Liver (tissue), 9 donors: ENCODE results near the gene PRR22. TPM values are rescaled to one million over a fixed set of nuclear protein-coding genes. Genes with fewer than 3 reads are reported as not detected.

ENCODE experiments used
- DNase-seq: peaks from one replicate; pipeline ENCODE4 v3.0.0-alpha.2; 2017; ENCODE audit warnings: low spot score
- H3K27ac ChIP-seq, 2 donors: one replicate each; pipeline ENCODE4 v1.7.0; 2013; ENCODE audit warnings: inconsistent platforms in 2 of 2, low read length in 2 of 2, control low read depth in 1 of 2, low read depth in 1 of 2, mild to moderate bottlenecking in 1 of 2
- H3K27me3 ChIP-seq, 4 donors: one replicate each; pipeline versions ENCODE4 v1.6.1 to v1.7.0; 2013; ENCODE audit warnings: low read length in 3 of 4, inconsistent platforms in 1 of 4, mild to moderate bottlenecking in 1 of 4, moderate library complexity in 1 of 4; ENCODE audit not compliant: control insufficient read depth in 4 of 4, insufficient read depth in 4 of 4
- H3K36me3 ChIP-seq, 4 donors: one replicate each; pipeline versions ENCODE4 v1.6.1 to v1.7.0; 2013; ENCODE audit warnings: low read length in 3 of 4, mild to moderate bottlenecking in 3 of 4, low read depth in 1 of 4, moderate library complexity in 1 of 4; ENCODE audit not compliant: control insufficient read depth in 4 of 4, insufficient read depth in 3 of 4
- H3K4me1 ChIP-seq, 4 donors: one replicate each; pipeline versions ENCODE4 v1.6.1 to v1.7.0; 2013; ENCODE audit warnings: low read length in 3 of 4, mild to moderate bottlenecking in 3 of 4, moderate library complexity in 1 of 4; ENCODE audit not compliant: control insufficient read depth in 4 of 4, insufficient read depth in 4 of 4
- H3K4me3 ChIP-seq, 3 donors: one replicate each; pipeline versions ENCODE4 v1.6.1 to v1.7.0; 2013; ENCODE audit warnings: low read length in 3 of 3, control low read depth in 1 of 3, low read depth in 1 of 3, mild to moderate bottlenecking in 1 of 3
- H3K9ac ChIP-seq, 2 donors: one replicate each; pipeline ENCODE4 v1.7.0; 2013; ENCODE audit warnings: low read length in 2 of 2, mild to moderate bottlenecking in 2 of 2, moderate library complexity in 2 of 2, control low read depth in 1 of 2, low read depth in 1 of 2
- H3K9me3 ChIP-seq, 4 donors: one replicate each; pipeline versions ENCODE4 v1.6.1 to v1.7.0; 2013; ENCODE audit warnings: low read length in 3 of 4; ENCODE audit not compliant: control insufficient read depth in 4 of 4
- ATF3 ChIP-seq: IDR thresholded peaks from 2 replicates; pipeline ENCODE4 v1.6.1; 2016; ENCODE audit warnings: antibody characterized with exemption
- CTCF ChIP-seq: fragments of 150-350 bp; IDR thresholded peaks from 2 replicates; pipeline ENCODE4 v1.5.1; 2017; ENCODE audit warnings: improper control_type of control experiment, low read depth, low read length; ENCODE audit not compliant: missing input control
- EGR1 ChIP-seq, 2 donors: IDR thresholded peaks; 2 replicates each; pipeline ENCODE4 v1.6.1; 2016 to 2018; ENCODE audit warnings: antibody characterized with exemption in 2 of 2, low read depth in 2 of 2
- FOXA1 ChIP-seq: IDR thresholded peaks from 2 replicates; pipeline ENCODE4 v1.6.1; 2016; ENCODE audit warnings: antibody characterized with exemption
- FOXA2 ChIP-seq: IDR thresholded peaks from 2 replicates; pipeline ENCODE4 v1.6.1; 2016; ENCODE audit warnings: antibody characterized with exemption
- GABPA ChIP-seq, 2 donors: IDR thresholded peaks in 1 of 2; conservative IDR thresholded peaks in 1 of 2; 2 replicates each; pipeline ENCODE4 v1.6.1; 2016; ENCODE audit warnings: antibody characterized with exemption in 2 of 2, mild to moderate bottlenecking in 1 of 2, moderate library complexity in 1 of 2
- HNF4G ChIP-seq: IDR thresholded peaks from 2 replicates; pipeline ENCODE4 v1.6.1; 2016; ENCODE audit warnings: antibody characterized with exemption
- JUND ChIP-seq, 2 donors: IDR thresholded peaks; 2 replicates each; pipeline ENCODE4 v1.6.1; 2016; ENCODE audit warnings: antibody characterized with exemption in 2 of 2
- NR2F2 ChIP-seq: IDR thresholded peaks from 2 replicates; pipeline ENCODE4 v1.6.1; 2016; ENCODE audit warnings: antibody characterized with exemption
- RAD21 ChIP-seq, 2 donors: IDR thresholded peaks; 2 replicates each; pipeline ENCODE4 v1.6.1; 2016; ENCODE audit warnings: antibody characterized with exemption in 2 of 2, mild to moderate bottlenecking in 2 of 2
- REST ChIP-seq: IDR thresholded peaks from 2 replicates; pipeline ENCODE4 v1.6.1; 2016; ENCODE audit warnings: antibody characterized with exemption, mild to moderate bottlenecking
- RXRA ChIP-seq, 2 donors: IDR thresholded peaks; 2 replicates each; pipeline ENCODE4 v1.6.1; 2017 to 2018; ENCODE audit warnings: antibody characterized with exemption in 2 of 2, mild to moderate bottlenecking in 1 of 2
- SP1 ChIP-seq: IDR thresholded peaks from 2 replicates; pipeline ENCODE4 v1.6.1; 2018; ENCODE audit warnings: antibody characterized with exemption, mild to moderate bottlenecking
- TAF1 ChIP-seq: conservative IDR thresholded peaks from 2 replicates; pipeline ENCODE4 v1.6.1; 2016; ENCODE audit warnings: antibody characterized with exemption, mild to moderate bottlenecking
- YY1 ChIP-seq: IDR thresholded peaks from 2 replicates; pipeline ENCODE4 v1.6.1; 2016; ENCODE audit warnings: antibody characterized with exemption, mild to moderate bottlenecking
- ZBTB33 ChIP-seq: IDR thresholded peaks from 2 replicates; pipeline ENCODE4 v1.6.1; 2016; ENCODE audit warnings: antibody characterized with exemption
- WGBS: extraction: QIAGEN DNeasy Blood & Tissue Kit; methylation state at CpG from one replicate; pipeline ENCODE4 v1.1.7; 2013; 5-methylcytosine and 5-hydroxymethylcytosine counted together
- polyA plus RNA-seq, 2 donors: library from polyadenylated mRNA; stranded (reverse) in 1 of 2; unstranded in 1 of 2; fragments of 200-250 nt in 1 of 2; fragments of >200 nt in 1 of 2; fragmentation: Nextera tagmentation in 1 of 2; extraction: Ambion mirVana in 1 of 2; gene quantifications; one replicate each; pipeline versions ENCODE4 v1.2.1 to v1.2.3, GENCODE V29; 2013 to 2015
- total RNA-seq, 2 donors: library from RNA; depleted of rRNA; stranded (reverse); fragments of >200 nt; gene quantifications; one replicate each; pipeline ENCODE4 v1.2.3, GENCODE V29; 2014
- donor health status: healthy.
- donor health status: healthy.
- donor health status: healthy.
- donor health status: healthy.
- donor health status: healthy.

Gene PRR22
- total and polyA plus RNA-seq, 4 donors, result 0.40 to 1.6 (median 0.63) TPM

- H3K9ac ChIP-seq, result no peak overlapping the region
- no peak overlapping the region for H3K4me3 ChIP-seq
- peaks cover 8 to 59% (median 33%) of the 10 kb centered on the region in 4 donors for H3K36me3 ChIP-seq
- 94% methylated on average over 39 of the region's 39 CpGs for WGBS
- no peak for TF ChIP-seq EGR1 (IDR thresholded peaks at IDR 0.05; ENCODE audit: low read depth in 2 of 2)
- no peak for TF ChIP-seq TAF1
- TF ChIP-seq NR2F2, result no peak
- no peak for TF ChIP-seq REST
- no peak for TF ChIP-seq CTCF
- no peak for TF ChIP-seq RXRA (IDR thresholded peaks at IDR 0.05)
- TF ChIP-seq SP1, result no peak
- no peak for TF ChIP-seq YY1
- TF ChIP-seq ZBTB33, result no peak
- TF ChIP-seq GABPA (IDR thresholded peaks at IDR 0.05 in 1 of 2, conservative IDR thresholded peaks at IDR 0.05 in 1 of 2), result no peak
- no peak for TF ChIP-seq FOXA2
- no peak for TF ChIP-seq RAD21 (IDR thresholded peaks at IDR 0.05)
- no peak overlapping the region for H3K27ac ChIP-seq
- H3K4me1 ChIP-seq, result peaks cover 0 to 14% (median 5%) of the 10 kb centered on the region in 4 donors
- no peaks in the 10 kb centered on the region for H3K27me3 ChIP-seq
- DNase-seq, result no peak
- H3K9me3 ChIP-seq, result no peaks in the 10 kb centered on the region
These were observed 3.0 kb upstream of the PRR22 start for GRCh38 chr19:5787409-5788182.

GRCh38 chr19:5786593-5787408 lies 2.3 kb upstream of the PRR22 start:
- no peaks in the 10 kb centered on the region for H3K9me3 ChIP-seq
- TF ChIP-seq RXRA (IDR thresholded peaks at IDR 0.05) (no peak), CTCF (no peak), FOXA1 (no peak), GABPA (IDR thresholded peaks at IDR 0.05 in 1 of 2, conservative IDR thresholded peaks at IDR 0.05 in 1 of 2) (no peak), TAF1 (no peak), ZBTB33 (no peak), HNF4G (no peak), FOXA2 (no peak), ATF3 (no peak), SP1 (no peak), JUND (IDR thresholded peaks at IDR 0.05) (no peak)

More at GRCh38 chr19:5786593-5787408, 2.3 kb upstream of the PRR22 start:
- H3K4me3 ChIP-seq, result no peak overlapping the region
- no peak overlapping the region for H3K27ac ChIP-seq
- H3K4me1 ChIP-seq, result peaks cover 0 to 14% (median 5%) of the 10 kb centered on the region in 4 donors
- peaks cover 8 to 59% (median 33%) of the 10 kb centered on the region in 4 donors for H3K36me3 ChIP-seq
- H3K9ac ChIP-seq, result no peak overlapping the region
- no peak for DNase-seq
- no peaks in the 10 kb centered on the region for H3K27me3 ChIP-seq
- 94% methylated on average over 44 of the region's 44 CpGs for WGBS
